ENCODE measurements around the gene CMTM3. TPM values are rescaled to one million over a fixed set of nuclear protein-coding genes. Genes with fewer than 3 reads are reported as not detected.
"Not testable (repeated sequence)": the region's sequence is repeated elsewhere in the genome, so short reads cannot be mapped to it uniquely, and the experiment has no call there.

CMTM3 gene
- total RNA-seq, 1 experiment from 2014 or later = 12.8 TPM

DNA sequence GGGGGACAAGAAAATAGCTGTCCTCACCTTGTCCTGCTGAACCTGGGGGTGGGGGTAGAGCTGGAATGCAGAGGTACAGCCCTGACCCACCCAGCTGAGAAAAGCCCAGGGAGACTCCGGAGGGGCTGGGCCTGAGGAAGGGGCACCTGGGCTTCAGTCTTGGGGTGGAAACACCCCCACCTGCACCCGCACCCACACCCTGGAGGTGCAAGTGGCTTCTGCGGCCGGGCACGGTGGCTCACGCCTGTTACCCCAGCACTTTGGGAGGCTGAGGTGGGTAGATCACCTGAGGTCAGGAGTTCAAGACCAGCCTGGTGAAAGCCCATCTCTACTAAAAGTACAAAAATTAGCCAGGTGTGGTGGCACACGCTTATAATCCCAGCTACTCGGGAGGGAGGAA lies 7.4 kb downstream of the CMTM3 start:
- H3K4me1 ChIP-seq (ENCODE audit: control insufficient read depth in 1 of 2, insufficient read depth in 2 of 2, low read length in 2 of 2) = peaks cover 9 to 17% of the 10 kb centered on the region in 2 experiments
- ATAC-seq; H3K9me2 ChIP-seq (ENCODE audit: insufficient read depth); CTCF ChIA-PET; H3K9ac ChIP-seq (ENCODE audit: low read length); POLR2A ChIA-PET; DNase-seq (ENCODE audit: low read depth, low spot score); H2AFZ ChIP-seq (ENCODE audit: low read depth, low read length, poor library complexity, severe bottlenecking); H3K4me3 ChIP-seq (replicated peaks in 1 of 2; ENCODE audit: low read depth in 1 of 2, low read length in 2 of 2); H4K20me1 ChIP-seq (ENCODE audit: insufficient read depth); intact Hi-C loops (cut with micrococcal nuclease); H3K27me3 ChIP-seq (ENCODE audit: insufficient read depth, low read length); H3K9me3 ChIP-seq (ENCODE audit: control insufficient read depth in 1 of 2, insufficient read depth in 1 of 2, low read depth in 1 of 2, low read length in 2 of 2); H3K4me2 ChIP-seq (ENCODE audit: low read length); BruUV-seq (replicated peaks); RAD21 ChIA-PET (ENCODE audit: low non-redundant PET in 1 of 2, low total read pairs in 2 of 2, uncharacterized antibody in 2 of 2, unreplicated experiment in 2 of 2); H3K79me2 ChIP-seq (ENCODE audit: insufficient read depth, low read length); H3K27ac ChIP-seq (ENCODE audit: low read depth, low read length): not testable (repeated sequence)
- peaks cover 18 to 23% of the 10 kb centered on the region in 2 experiments; a peak in 3 of 4 replicates for H3K36me3 ChIP-seq (ENCODE audit: control insufficient read depth in 1 of 2, insufficient read depth in 2 of 2, low read length in 2 of 2)

DNA sequence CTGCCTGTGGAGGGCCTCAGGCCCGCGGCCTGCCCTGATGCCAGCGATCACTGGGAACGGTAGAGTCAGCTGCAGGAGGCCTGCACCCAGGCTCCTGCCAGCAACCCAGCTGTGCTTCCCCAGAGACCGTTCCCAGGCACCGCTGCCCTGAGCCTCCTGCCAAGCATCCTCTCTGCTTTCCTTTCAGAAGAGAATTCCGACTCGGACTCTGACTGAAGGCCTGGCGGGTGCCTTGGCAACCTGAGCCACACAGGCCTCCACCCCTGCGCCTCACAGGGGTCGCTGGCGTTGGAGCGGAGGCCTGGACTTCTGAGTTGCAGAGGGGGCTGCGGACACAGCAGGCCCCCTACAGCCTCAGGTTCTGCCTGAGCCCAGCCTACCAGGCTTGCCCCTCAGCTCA lies 7.9 kb downstream of the CMTM3 start:
- POLR2A ChIA-PET = no interaction called here
- Histone ChIP-seq H3K4me1 (ENCODE audit: control insufficient read depth in 1 of 2, insufficient read depth in 2 of 2, low read length in 2 of 2) (peaks cover 14 to 19% of the 10 kb centered on the region in 2 experiments), H3K27me3 (ENCODE audit: insufficient read depth, low read length) (no peaks in the 10 kb centered on the region), H3K9ac (ENCODE audit: low read length) (no peak overlapping the region), H3K9me3 (ENCODE audit: control insufficient read depth in 1 of 2, insufficient read depth in 1 of 2, low read depth in 1 of 2, low read length in 2 of 2) (no peaks in the 10 kb centered on the region), H3K79me2 (ENCODE audit: insufficient read depth, low read length) (no peaks in the 10 kb centered on the region), H2AFZ (ENCODE audit: low read depth, low read length, poor library complexity, severe bottlenecking) (no peak overlapping the region), H3K9me2 (ENCODE audit: insufficient read depth) (no peaks in the 10 kb centered on the region), H3K4me3 (replicated peaks in 1 of 2; ENCODE audit: low read depth in 1 of 2, low read length in 2 of 2) (no peak overlapping the region), H4K20me1 (ENCODE audit: insufficient read depth) (0 out of 2 replicates have a peak, but pooled peaks cover 4% of the 10 kb centered on the region), H3K36me3 (ENCODE audit: control insufficient read depth in 1 of 2, insufficient read depth in 2 of 2, low read length in 2 of 2) (peaks cover 18 to 23% of the 10 kb centered on the region in 2 experiments; a peak in 3 of 4 replicates), H3K27ac (ENCODE audit: low read depth, low read length) (no peak overlapping the region), H3K4me2 (ENCODE audit: low read length) (no peak overlapping the region)
- CTCF ChIA-PET = no interaction called here
- intact Hi-C loops (cut with micrococcal nuclease) = no loop called here
- RAD21 ChIA-PET (ENCODE audit: low non-redundant PET in 1 of 2, low total read pairs in 2 of 2, uncharacterized antibody in 2 of 2, unreplicated experiment in 2 of 2) = no interaction called here
- ATAC-seq (no peak), DNase-seq (ENCODE audit: low read depth, low spot score) (no peak)
- BruUV-seq (replicated peaks) = no TSS peak
- no peak for TF ChIP-seq YY1 (IDR thresholded peaks at IDR 0.05; ENCODE audit: extremely low read depth, insufficient replicate concordance, low read depth, low read length)
- TF ChIP-seq, protein P1, sequence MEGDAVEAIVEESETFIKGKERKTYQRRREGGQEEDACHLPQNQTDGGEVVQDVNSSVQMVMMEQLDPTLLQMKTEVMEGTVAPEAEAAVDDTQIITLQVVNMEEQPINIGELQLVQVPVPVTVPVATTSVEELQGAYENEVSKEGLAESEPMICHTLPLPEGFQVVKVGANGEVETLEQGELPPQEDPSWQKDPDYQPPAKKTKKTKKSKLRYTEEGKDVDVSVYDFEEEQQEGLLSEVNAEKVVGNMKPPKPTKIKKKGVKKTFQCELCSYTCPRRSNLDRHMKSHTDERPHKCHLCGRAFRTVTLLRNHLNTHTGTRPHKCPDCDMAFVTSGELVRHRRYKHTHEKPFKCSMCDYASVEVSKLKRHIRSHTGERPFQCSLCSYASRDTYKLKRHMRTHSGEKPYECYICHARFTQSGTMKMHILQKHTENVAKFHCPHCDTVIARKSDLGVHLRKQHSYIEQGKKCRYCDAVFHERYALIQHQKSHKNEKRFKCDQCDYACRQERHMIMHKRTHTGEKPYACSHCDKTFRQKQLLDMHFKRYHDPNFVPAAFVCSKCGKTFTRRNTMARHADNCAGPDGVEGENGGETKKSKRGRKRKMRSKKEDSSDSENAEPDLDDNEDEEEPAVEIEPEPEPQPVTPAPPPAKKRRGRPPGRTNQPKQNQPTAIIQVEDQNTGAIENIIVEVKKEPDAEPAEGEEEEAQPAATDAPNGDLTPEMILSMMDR (IDR thresholded peaks at IDR 0.05 in 2 of 3, conservative IDR thresholded peaks at IDR 0.05 in 1 of 3; ENCODE audit: borderline replicate concordance in 1 of 3, insufficient read depth in 1 of 3, low read depth in 2 of 3, low read length in 2 of 3) = no peak
- TF ChIP-seq POLR2AphosphoS5 (IDR thresholded peaks at IDR 0.05; ENCODE audit: low read depth, low read length) = no peak
- TF ChIP-seq, protein P2, sequence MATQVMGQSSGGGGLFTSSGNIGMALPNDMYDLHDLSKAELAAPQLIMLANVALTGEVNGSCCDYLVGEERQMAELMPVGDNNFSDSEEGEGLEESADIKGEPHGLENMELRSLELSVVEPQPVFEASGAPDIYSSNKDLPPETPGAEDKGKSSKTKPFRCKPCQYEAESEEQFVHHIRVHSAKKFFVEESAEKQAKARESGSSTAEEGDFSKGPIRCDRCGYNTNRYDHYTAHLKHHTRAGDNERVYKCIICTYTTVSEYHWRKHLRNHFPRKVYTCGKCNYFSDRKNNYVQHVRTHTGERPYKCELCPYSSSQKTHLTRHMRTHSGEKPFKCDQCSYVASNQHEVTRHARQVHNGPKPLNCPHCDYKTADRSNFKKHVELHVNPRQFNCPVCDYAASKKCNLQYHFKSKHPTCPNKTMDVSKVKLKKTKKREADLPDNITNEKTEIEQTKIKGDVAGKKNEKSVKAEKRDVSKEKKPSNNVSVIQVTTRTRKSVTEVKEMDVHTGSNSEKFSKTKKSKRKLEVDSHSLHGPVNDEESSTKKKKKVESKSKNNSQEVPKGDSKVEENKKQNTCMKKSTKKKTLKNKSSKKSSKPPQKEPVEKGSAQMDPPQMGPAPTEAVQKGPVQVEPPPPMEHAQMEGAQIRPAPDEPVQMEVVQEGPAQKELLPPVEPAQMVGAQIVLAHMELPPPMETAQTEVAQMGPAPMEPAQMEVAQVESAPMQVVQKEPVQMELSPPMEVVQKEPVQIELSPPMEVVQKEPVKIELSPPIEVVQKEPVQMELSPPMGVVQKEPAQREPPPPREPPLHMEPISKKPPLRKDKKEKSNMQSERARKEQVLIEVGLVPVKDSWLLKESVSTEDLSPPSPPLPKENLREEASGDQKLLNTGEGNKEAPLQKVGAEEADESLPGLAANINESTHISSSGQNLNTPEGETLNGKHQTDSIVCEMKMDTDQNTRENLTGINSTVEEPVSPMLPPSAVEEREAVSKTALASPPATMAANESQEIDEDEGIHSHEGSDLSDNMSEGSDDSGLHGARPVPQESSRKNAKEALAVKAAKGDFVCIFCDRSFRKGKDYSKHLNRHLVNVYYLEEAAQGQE (IDR thresholded peaks at IDR 0.05; ENCODE audit: low read depth) = no peak
- no peak for TF ChIP-seq EGR1 (IDR thresholded peaks at IDR 0.05; ENCODE audit: low read depth)
- TF ChIP-seq SP1 (IDR thresholded peaks at IDR 0.05; ENCODE audit: low read depth) = no peak
- no peak for TF ChIP-seq RAD21 (IDR thresholded peaks at IDR 0.05; ENCODE audit: low read depth)
- TF ChIP-seq FOSL1 (IDR thresholded peaks at IDR 0.05; ENCODE audit: low read depth) = no peak
- TF ChIP-seq POLR2A (IDR thresholded peaks at IDR 0.05; ENCODE audit: borderline replicate concordance, extremely low read depth, insufficient read depth, insufficient read length) = no peak
- no peak for TF ChIP-seq ELF1 (IDR thresholded peaks at IDR 0.05; ENCODE audit: borderline replicate concordance, low read depth)

Measured in HCT116 (cell line).